Neural progenitor cell (in vitro differentiated cells): Measurements from ENCODE around the gene ATP11C. TPM values are rescaled to one million over a fixed set of nuclear protein-coding genes. Genes with fewer than 3 reads are reported as not detected.

ENCODE experiments used
- DNase-seq: peaks from one replicate; pipeline ENCODE4 v3.0.0-alpha.2; 2016; ENCODE audit warnings: low spot score
- H2AFZ ChIP-seq: fragments of 200-600 bp; sonication (generic); replicated peaks from 2 replicates; pipeline ENCODE4 v1.6.1; 2016; ENCODE audit warnings: antibody characterized with exemption
- H3F3A ChIP-seq: fragments of 200-600 bp; sonication (generic); 2 replicates; pipeline ENCODE4 v1.6.1; 2016; ENCODE audit warnings: antibody characterized with exemption, low read depth
- H3K27ac ChIP-seq: fragments of 200-600 bp; sonication (generic); 2 replicates; pipeline ENCODE4 v1.5.1; 2016; ENCODE audit warnings: mild to moderate bottlenecking
- H3K27me3 ChIP-seq: fragments of 200-600 bp; sonication (generic); 2 replicates; pipeline ENCODE4 v1.6.1; 2016; ENCODE audit warnings: mild to moderate bottlenecking, moderate library complexity
- H3K36me3 ChIP-seq: fragments of 200-600 bp; sonication (generic); 2 replicates; pipeline ENCODE4 v1.5.1; 2016
- H3K4me1 ChIP-seq: fragments of 200-600 bp; sonication (generic); 2 replicates; pipeline ENCODE4 v1.6.1; 2016; ENCODE audit warnings: mixed run types
- H3K4me2 ChIP-seq: fragments of 200-600 bp; sonication (generic); 2 replicates; pipeline ENCODE4 v1.6.1; 2016
- H3K4me3 ChIP-seq: fragments of 200-600 bp; sonication (generic); 2 replicates; pipeline ENCODE4 v1.5.1; 2016
- H3K79me2 ChIP-seq: fragments of 200-600 bp; sonication (generic); 2 replicates; pipeline ENCODE4 v1.6.1; 2016; ENCODE audit warnings: low read depth
- H3K9ac ChIP-seq: fragments of 200-600 bp; sonication (generic); 2 replicates; pipeline ENCODE4 v1.6.1; 2016
- H3K9me3 ChIP-seq: fragments of 200-600 bp; sonication (generic); 2 replicates; pipeline ENCODE4 v1.5.1; 2016; ENCODE audit warnings: low read depth
- H4K20me1 ChIP-seq: fragments of 200-600 bp; sonication (generic); 2 replicates; pipeline ENCODE4 v1.6.1; 2016; ENCODE audit warnings: low read depth
- H3K27ac Mint-ChIP-seq: 3 replicates; pipeline ENCODE4 v1.8.0; 2021; ENCODE audit warnings: mixed read lengths
- H3K27me3 Mint-ChIP-seq: 2 replicates; pipeline ENCODE4 v1.8.0; 2022; ENCODE audit warnings: low read depth, mild to moderate bottlenecking, inconsistent platforms, moderate library complexity, mixed read lengths; ENCODE audit not compliant: insufficient read depth
- H3K36me3 Mint-ChIP-seq: 3 replicates; pipeline ENCODE4 v1.8.0; 2021; ENCODE audit warnings: mixed read lengths
- H3K4me1 Mint-ChIP-seq: 3 replicates; pipeline ENCODE4 v1.8.0; 2021; ENCODE audit warnings: mixed read lengths
- H3K4me3 Mint-ChIP-seq: 3 replicates; pipeline ENCODE4 v1.8.0; 2021; ENCODE audit warnings: mild to moderate bottlenecking, moderate library complexity, mixed read lengths
- H3K9me3 Mint-ChIP-seq: 3 replicates; pipeline ENCODE4 v1.8.0; 2020; ENCODE audit warnings: mixed read lengths
- EZH2 ChIP-seq: fragments of 200-600 bp; sonication (generic); IDR thresholded peaks from 2 replicates; pipeline ENCODE4 v1.6.1; 2017; ENCODE audit warnings: antibody characterized with exemption, mild to moderate bottlenecking, moderate library complexity
- EZH2phosphoT487 ChIP-seq: fragments of 200-600 bp; sonication (generic); IDR thresholded peaks from 2 replicates; pipeline ENCODE4 v1.6.1; 2017; ENCODE audit warnings: antibody characterized with exemption
- total RNA-seq: library from RNA; depleted of rRNA; stranded (reverse); fragments of >200 nt; gene quantifications from 2 replicates; pipeline ENCODE4 v1.2.3, GENCODE V29; 2015; ENCODE audit warnings: low replicate concordance
- TF ChIP-seq, protein P1 (sequence below): fragments of 200-600 bp; sonication (generic); IDR thresholded peaks from 2 replicates; pipeline ENCODE4 v1.5.1; 2017; ENCODE audit warnings: antibody characterized with exemption, mild to moderate bottlenecking

The ATP11C gene
- total RNA-seq, 1 donor from 2014 or later, result 68.0 TPM

- H3K36me3 Mint-ChIP-seq, result peaks cover 1% of the 10 kb centered on the region
- Histone ChIP-seq H3F3A (no peaks in the 10 kb centered on the region), H3K4me1 (no peaks in the 10 kb centered on the region), H3K27ac (no peak overlapping the region), H3K9ac (no peak overlapping the region), H3K36me3 (no peaks in the 10 kb centered on the region), H3K4me3 (no peak overlapping the region), H3K4me2 (no peak overlapping the region), H3K79me2 (peaks cover 27% of the 10 kb centered on the region), H2AFZ (no peak overlapping the region), H4K20me1 (no peaks in the 10 kb centered on the region), H3K27me3 (no peaks in the 10 kb centered on the region), H3K9me3 (peaks cover 10% of the 10 kb centered on the region)
- no peaks in the 10 kb centered on the region for H3K4me1 Mint-ChIP-seq
- no peaks in the 10 kb centered on the region for H3K27me3 Mint-ChIP-seq
- H3K27ac Mint-ChIP-seq, result no peak overlapping the region
- no peak overlapping the region for H3K4me3 Mint-ChIP-seq
- DNase-seq, result no peak
- TF ChIP-seq, protein P1, sequence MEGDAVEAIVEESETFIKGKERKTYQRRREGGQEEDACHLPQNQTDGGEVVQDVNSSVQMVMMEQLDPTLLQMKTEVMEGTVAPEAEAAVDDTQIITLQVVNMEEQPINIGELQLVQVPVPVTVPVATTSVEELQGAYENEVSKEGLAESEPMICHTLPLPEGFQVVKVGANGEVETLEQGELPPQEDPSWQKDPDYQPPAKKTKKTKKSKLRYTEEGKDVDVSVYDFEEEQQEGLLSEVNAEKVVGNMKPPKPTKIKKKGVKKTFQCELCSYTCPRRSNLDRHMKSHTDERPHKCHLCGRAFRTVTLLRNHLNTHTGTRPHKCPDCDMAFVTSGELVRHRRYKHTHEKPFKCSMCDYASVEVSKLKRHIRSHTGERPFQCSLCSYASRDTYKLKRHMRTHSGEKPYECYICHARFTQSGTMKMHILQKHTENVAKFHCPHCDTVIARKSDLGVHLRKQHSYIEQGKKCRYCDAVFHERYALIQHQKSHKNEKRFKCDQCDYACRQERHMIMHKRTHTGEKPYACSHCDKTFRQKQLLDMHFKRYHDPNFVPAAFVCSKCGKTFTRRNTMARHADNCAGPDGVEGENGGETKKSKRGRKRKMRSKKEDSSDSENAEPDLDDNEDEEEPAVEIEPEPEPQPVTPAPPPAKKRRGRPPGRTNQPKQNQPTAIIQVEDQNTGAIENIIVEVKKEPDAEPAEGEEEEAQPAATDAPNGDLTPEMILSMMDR, result no peak
- TF ChIP-seq EZH2, result no peak
- TF ChIP-seq EZH2phosphoT487, result no peak
- peaks cover 2% of the 10 kb centered on the region for H3K9me3 Mint-ChIP-seq
Observed at GRCh38 chrX:139890991-139891700, 41.7 kb downstream of the ATP11C start.

GRCh38 chrX:139889760-139890159, 43.1 kb downstream of the ATP11C start:
- peaks cover 2% of the 10 kb centered on the region for H3K9me3 Mint-ChIP-seq
- H3K27me3 ChIP-seq, result no peaks in the 10 kb centered on the region
- H3K9ac ChIP-seq, result no peak overlapping the region
- no peak overlapping the region for H3K4me3 Mint-ChIP-seq
- H3K27ac Mint-ChIP-seq, result no peak overlapping the region
- H3K79me2 ChIP-seq, result peaks cover 20% of the 10 kb centered on the region
- H3K4me1 ChIP-seq, result no peaks in the 10 kb centered on the region
- H3K27me3 Mint-ChIP-seq, result no peaks in the 10 kb centered on the region
- H3K9me3 ChIP-seq, result peaks cover 13% of the 10 kb centered on the region
- H3K27ac ChIP-seq, result no peak overlapping the region
- no peaks in the 10 kb centered on the region for H3F3A ChIP-seq
- no peak overlapping the region for H3K4me2 ChIP-seq
- H3K36me3 Mint-ChIP-seq, result no peaks in the 10 kb centered on the region
- H3K4me1 Mint-ChIP-seq, result no peaks in the 10 kb centered on the region
- H3K4me3 ChIP-seq, result no peak overlapping the region
- TF ChIP-seq, protein P1, result no peak
- TF ChIP-seq EZH2phosphoT487 (no peak), EZH2 (no peak)
- no peaks in the 10 kb centered on the region for H3K36me3 ChIP-seq
- no peaks in the 10 kb centered on the region for H4K20me1 ChIP-seq
- DNase-seq, result no peak
- H2AFZ ChIP-seq, result no peak overlapping the region

DNA sequence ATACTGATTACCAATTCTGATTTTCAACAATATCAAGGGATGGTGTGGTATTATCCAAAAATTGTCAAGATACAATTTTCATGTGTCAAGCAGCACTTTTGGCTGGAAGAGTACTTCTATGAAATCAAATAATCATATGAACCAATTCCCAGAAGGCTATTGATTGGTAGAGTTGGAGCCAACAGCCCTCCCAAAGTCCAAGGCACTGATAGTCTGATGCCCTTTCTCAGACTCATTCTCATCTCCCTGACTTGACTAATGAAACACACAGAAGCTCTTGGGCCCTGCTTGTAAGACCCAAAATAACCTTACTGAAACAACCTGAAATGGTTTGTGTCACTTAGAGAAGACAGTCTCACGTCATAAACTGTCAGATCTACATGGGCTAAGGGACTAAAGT, 48.9 kb downstream of the ATP11C start:
- H3K27me3 ChIP-seq, result no peaks in the 10 kb centered on the region

GRCh38 chrX:139882299-139882698, 50.6 kb downstream of the ATP11C start:
- H3K27ac Mint-ChIP-seq, result peak overlapping the region; percentile 51
- H2AFZ ChIP-seq, result no peak overlapping the region
- H3K4me2 ChIP-seq, result no peak overlapping the region

More for the DNA sequence above, 48.9 kb downstream of the ATP11C start:
- TF ChIP-seq EZH2phosphoT487, result no peak
- no peaks in the 10 kb centered on the region for H3K27me3 Mint-ChIP-seq
- H3K36me3 Mint-ChIP-seq, result peaks cover 5% of the 10 kb centered on the region
- no peak overlapping the region for H3K27ac Mint-ChIP-seq
- H3K4me3 ChIP-seq, result no peak overlapping the region
- no peaks in the 10 kb centered on the region for H3K4me1 ChIP-seq
- no peaks in the 10 kb centered on the region for H3K36me3 ChIP-seq
- no peak for DNase-seq
- peaks cover 2% of the 10 kb centered on the region for H3K4me1 Mint-ChIP-seq
- no peak overlapping the region for H3K4me2 ChIP-seq
- no peaks in the 10 kb centered on the region for H3F3A ChIP-seq
- H3K9ac ChIP-seq, result no peak overlapping the region
- H3K27ac ChIP-seq, result no peak overlapping the region
- H3K79me2 ChIP-seq, result peaks cover 6% of the 10 kb centered on the region
- peaks cover 2% of the 10 kb centered on the region for H3K9me3 Mint-ChIP-seq
- H3K9me3 ChIP-seq, result peaks cover 17% of the 10 kb centered on the region
- no peak overlapping the region for H2AFZ ChIP-seq
- H3K4me3 Mint-ChIP-seq, result no peak overlapping the region
- H4K20me1 ChIP-seq, result no peaks in the 10 kb centered on the region

More at GRCh38 chrX:139882299-139882698, 50.6 kb downstream of the ATP11C start:
- Histone ChIP-seq H3K4me3 (no peak overlapping the region), H3K27me3 (no peaks in the 10 kb centered on the region), H3K4me1 (no peaks in the 10 kb centered on the region), H3K9me3 (peaks cover 15% of the 10 kb centered on the region), H3K79me2 (peaks cover 5% of the 10 kb centered on the region), H3K27ac (no peak overlapping the region), H3F3A (no peaks in the 10 kb centered on the region), H3K9ac (no peak overlapping the region), H3K36me3 (peaks cover 2% of the 10 kb centered on the region), H4K20me1 (no peaks in the 10 kb centered on the region)
- H3K4me3 Mint-ChIP-seq, result no peak overlapping the region
- H3K36me3 Mint-ChIP-seq, result peaks cover 6% of the 10 kb centered on the region
- DNase-seq, result no peak
- H3K4me1 Mint-ChIP-seq, result peaks cover 2% of the 10 kb centered on the region
- H3K27me3 Mint-ChIP-seq, result no peaks in the 10 kb centered on the region
- no peak for TF ChIP-seq EZH2phosphoT487
- TF ChIP-seq, protein P1, result no peak
- TF ChIP-seq EZH2, result no peak
- H3K9me3 Mint-ChIP-seq, result no peaks in the 10 kb centered on the region
